B cell (primary cell): ENCODE data around the gene AK8. TPM values are rescaled to one million over a fixed set of nuclear protein-coding genes. Genes with fewer than 3 reads are reported as not detected.
A peak's percentile ranks its signal among the peaks of the same experiment; 100 is the strongest.

ENCODE experiments used
- ATAC-seq: fragments of 200-7000 bp; cut with Tn5 transposase; one replicate; pipeline ENCODE4 v1.10.0; 2021; ENCODE audit warnings: low read depth, mild to moderate bottlenecking, moderate number of reproducible peaks, moderate library complexity
- CTCF ChIA-PET: fragments of 350-600 bp; sonication (Branson Sonifier 250); formaldehyde crosslinking; loops from one replicate; lab custom pipeline; 2021; ENCODE audit warnings: antibody characterized with exemption, inconsistent platforms; lab: Charles Lee
- POLR2A ChIA-PET: fragments of 350-600 bp; sonication (Branson Sonifier 250); formaldehyde crosslinking; loops from one replicate; lab custom pipeline; 2021; ENCODE audit warnings: antibody characterized with exemption; lab: Charles Lee
- DNase-seq: peaks from one replicate; pipeline ENCODE4 v3.0.0; 2013
- H2AFZ ChIP-seq: 2 replicates; pipeline ENCODE4 v1.6.1; 2012; ENCODE audit warnings: mild to moderate bottlenecking, low read depth, low read length; ENCODE audit not compliant: insufficient read depth, poor library complexity, severe bottlenecking
- H3K27ac ChIP-seq, 2 donors: 1 replicate in 1 of 2; 2 replicates in 1 of 2; pipeline ENCODE4 v1.5.1; 2012 to 2013; ENCODE audit warnings: low read length in 2 of 2, mild to moderate bottlenecking in 2 of 2, moderate library complexity in 1 of 2
- H3K27me3 ChIP-seq, 4 experiments: fragments of 200-600 bp in 1 of 4; sonication (generic) in 1 of 4; replicated peaks in 1 of 4; 1 replicate in 2 of 4; 2 replicates in 2 of 4; pipeline versions ENCODE4 v1.6.1 to v1.7.0; 2013 to 2016; ENCODE audit warnings: low read length in 3 of 4, mild to moderate bottlenecking in 2 of 4, mixed read lengths in 1 of 4, moderate library complexity in 1 of 4; ENCODE audit not compliant: insufficient read depth in 4 of 4, control insufficient read depth in 3 of 4; ENCODE audit errors: control extremely low read depth in 1 of 4
- H3K36me3 ChIP-seq, 2 experiments: replicated peaks in 1 of 2; 1 replicate in 1 of 2; 2 replicates in 1 of 2; pipeline versions ENCODE4 v1.6.1 to v1.7.1; 2013; ENCODE audit warnings: low read length in 1 of 2; ENCODE audit not compliant: insufficient read depth in 2 of 2, control insufficient read depth in 1 of 2; ENCODE audit errors: control extremely low read depth in 1 of 2, extremely low read depth in 1 of 2
- H3K4me1 ChIP-seq, 2 donors: fragments of 200-600 bp in 1 of 2; sonication (generic) in 1 of 2; 1 replicate in 1 of 2; 2 replicates in 1 of 2; pipeline versions ENCODE4 v1.5.1 to v1.6.1; 2013 to 2017; ENCODE audit warnings: low read length in 2 of 2; ENCODE audit not compliant: control insufficient read depth in 2 of 2, insufficient read depth in 2 of 2
- H3K4me2 ChIP-seq: replicated peaks from 2 replicates; pipeline ENCODE3; 2012; ENCODE audit warnings: mild to moderate bottlenecking, low read depth, low read length; ENCODE audit not compliant: poor library complexity, severe bottlenecking
- H3K4me3 ChIP-seq, 5 experiments: fragments of 200-600 bp in 1 of 5; sonication (generic) in 1 of 5; 1 replicate in 3 of 5; 2 replicates in 2 of 5; pipeline versions ENCODE4 v1.5.1 to v1.7.0; 2011 to 2016; ENCODE audit warnings: low read length in 4 of 5, mild to moderate bottlenecking in 4 of 5, low read depth in 2 of 5, control low read depth in 1 of 5, moderate library complexity in 1 of 5; ENCODE audit not compliant: insufficient read depth in 1 of 5; ENCODE audit errors: control extremely low read depth in 1 of 5, extremely low read depth in 1 of 5
- H3K79me2 ChIP-seq: fragments of 200-600 bp; sonication (generic); one replicate; pipeline ENCODE4 v1.6.0; 2016; ENCODE audit warnings: low read length; ENCODE audit not compliant: control insufficient read depth, insufficient read depth
- H3K9ac ChIP-seq: fragments of 200-600 bp; sonication (generic); 2 replicates; pipeline ENCODE4 v1.6.1; 2017; ENCODE audit warnings: mild to moderate bottlenecking, low read length, moderate library complexity
- H3K9me3 ChIP-seq, 3 donors: one replicate each; pipeline versions ENCODE4 v1.6.1 to v1.7.1; 2013; ENCODE audit warnings: low read length in 2 of 3; ENCODE audit not compliant: control insufficient read depth in 2 of 3, insufficient read depth in 1 of 3; ENCODE audit errors: control extremely low read depth in 1 of 3
- H4K20me1 ChIP-seq: 2 replicates; pipeline ENCODE4 v1.6.0; 2012; ENCODE audit warnings: mild to moderate bottlenecking, low read length; ENCODE audit not compliant: insufficient read depth, control insufficient read depth, poor library complexity, severe bottlenecking
- H3K27ac Mint-ChIP-seq: one replicate; pipeline ENCODE4 v1.8.0; 2021; ENCODE audit warnings: mixed read lengths
- H3K27me3 Mint-ChIP-seq: one replicate; pipeline ENCODE4 v1.8.0; 2021; ENCODE audit warnings: mixed read lengths
- H3K4me1 Mint-ChIP-seq: one replicate; pipeline ENCODE4 v1.8.0; 2021; ENCODE audit warnings: mixed read lengths
- H3K4me3 Mint-ChIP-seq: one replicate; pipeline ENCODE4 v1.8.0; 2021; ENCODE audit warnings: mixed read lengths
- H3K9me3 Mint-ChIP-seq: one replicate; pipeline ENCODE4 v1.8.0; 2022; ENCODE audit warnings: mixed read lengths; ENCODE audit not compliant: insufficient read depth
- CTCF ChIP-seq: fragments of 200-600 bp; IDR thresholded peaks from one replicate; pipeline ENCODE4 v1.8.0; 2022; ENCODE audit warnings: antibody characterized with exemption, mild to moderate bottlenecking
- EZH2 ChIP-seq: IDR thresholded peaks from 2 replicates; pipeline ENCODE4 v1.6.1; 2012; ENCODE audit warnings: borderline replicate concordance, low read depth, mild to moderate bottlenecking, moderate library complexity, low read length; ENCODE audit not compliant: insufficient read depth, poor library complexity, severe bottlenecking
- WGBS: methylation state at CpG from one replicate; pipeline ENCODE4 v1.1.5; 2013; ENCODE audit warnings: missing lambda C conversion rate; ENCODE audit not compliant: insufficient coverage; 5-methylcytosine and 5-hydroxymethylcytosine counted together
- intact Hi-C: fragments of 100-400 bp; cut with micrococcal nuclease; formaldehyde crosslinking; loops from one replicate; pipeline ENCODE4 v1.10.0; 2022
- polyA plus RNA-seq: library from polyadenylated mRNA; depleted of rRNA; stranded (reverse); fragments of >200 nt; gene quantifications from 2 replicates; pipeline ENCODE4 v1.2.3, GENCODE V29; 2012
- total RNA-seq, 2 donors: library from RNA; stranded (reverse); fragments of 120-200 nt in 1 of 2; gene quantifications; 1 replicate in 1 of 2; 2 replicates in 1 of 2; pipeline versions ENCODE4 v1.2.3 to v1.2.4, GENCODE V29; 2013 to 2022

AK8 gene
- total and polyA plus RNA-seq, 2 donors (not counting 1 experiment from before 2014, with no cell fraction given), result 1.9 to 8.6 TPM

- H3K4me1 Mint-ChIP-seq, result peaks cover 18% of the 10 kb centered on the region
- DNase-seq (no peak), ATAC-seq (no peak)
- Histone ChIP-seq H3K4me1 (peaks cover 13 to 22% of the 10 kb centered on the region in 2 donors), H3K36me3 (no peaks in the 10 kb centered on the region), H3K4me3 (no peak overlapping the region), H3K4me2 (no peak overlapping the region), H3K27me3 (peaks cover 0 to 20% (median 0%) of the 10 kb centered on the region in 4 experiments), H3K9ac (no peak overlapping the region), H2AFZ (no peak overlapping the region), H4K20me1 (no peaks in the 10 kb centered on the region), H3K27ac (no peak overlapping the region), H3K79me2 (no peaks in the 10 kb centered on the region), H3K9me3 (no peaks in the 10 kb centered on the region)
- POLR2A ChIA-PET, result no interaction called here
- CTCF ChIA-PET, result interaction anchor here (1.2 kb wide), 2 partner anchors 100 to 294 kb away, joined by 4 to 7 read pairs; no protein-coding TSS in a partner anchor
- no peaks in the 10 kb centered on the region for H3K9me3 Mint-ChIP-seq
- intact Hi-C loops, result loop anchor here (5.0 kb wide), 2 partner anchors 101 to 171 kb away; no protein-coding TSS in a partner anchor
- WGBS, result 96% methylated on average over 4 of the region's 4 CpGs
- TF ChIP-seq EZH2 (no peak), CTCF (no peak)
- no peak overlapping the region for H3K27ac Mint-ChIP-seq
- H3K4me3 Mint-ChIP-seq, result no peak overlapping the region
- H3K27me3 Mint-ChIP-seq, result peaks cover 29% of the 10 kb centered on the region
These were observed 76.4 kb downstream of the AK8 start for GRCh38 chr9:132801659-132802058.

- Mint-ChIP-seq H3K27me3 (peaks cover 29% of the 10 kb centered on the region), H3K4me1 (peaks cover 16% of the 10 kb centered on the region), H3K9me3 (no peaks in the 10 kb centered on the region), H3K27ac (no peak overlapping the region), H3K4me3 (no peak overlapping the region)
- ChIA-PET CTCF (interaction anchor here (0.7 to 3.6 kb wide), 8 partner anchors 17 to 388 kb away, joined by 3 to 40 read pairs (median 3); no protein-coding TSS in a partner anchor), POLR2A (no interaction called here)
- WGBS, result 20% methylated on average over 20 of the region's 22 CpGs
- ATAC-seq, result peak; percentile 89
- H3K4me3 ChIP-seq, result no peak overlapping the region
- H3K36me3 ChIP-seq, result no peaks in the 10 kb centered on the region
- H3K4me1 ChIP-seq, result peaks cover 13 to 18% of the 10 kb centered on the region in 2 donors
- TF ChIP-seq EZH2 (no peak), CTCF (peak; percentile 88)
- peak overlapping the region; percentile 13 for H3K4me2 ChIP-seq
- no peak overlapping the region for H3K9ac ChIP-seq
- H3K9me3 ChIP-seq, result no peaks in the 10 kb centered on the region
- peak; percentile 80 for DNase-seq
- no peak overlapping the region for H3K27ac ChIP-seq
- peak overlapping the region; percentile 31 for H2AFZ ChIP-seq
- H4K20me1 ChIP-seq, result no peaks in the 10 kb centered on the region
- peaks cover 0 to 20% (median 0%) of the 10 kb centered on the region in 4 experiments for H3K27me3 ChIP-seq
- no peaks in the 10 kb centered on the region for H3K79me2 ChIP-seq
- intact Hi-C loops, result loop anchor here (1.0 to 5.0 kb wide), 4 partner anchors 31 to 172 kb away; no protein-coding TSS in a partner anchor
These were observed 77.9 kb downstream of the AK8 start for GRCh38 chr9:132800038-132800648.
